Measurements from ENCODE around the gene ZMAT5. TPM values are rescaled to one million over a fixed set of nuclear protein-coding genes. Genes with fewer than 3 reads are reported as not detected.

The ZMAT5 gene
- polyA plus RNA-seq, 1 donor from 2014 or later, result 49.8 TPM

DNA sequence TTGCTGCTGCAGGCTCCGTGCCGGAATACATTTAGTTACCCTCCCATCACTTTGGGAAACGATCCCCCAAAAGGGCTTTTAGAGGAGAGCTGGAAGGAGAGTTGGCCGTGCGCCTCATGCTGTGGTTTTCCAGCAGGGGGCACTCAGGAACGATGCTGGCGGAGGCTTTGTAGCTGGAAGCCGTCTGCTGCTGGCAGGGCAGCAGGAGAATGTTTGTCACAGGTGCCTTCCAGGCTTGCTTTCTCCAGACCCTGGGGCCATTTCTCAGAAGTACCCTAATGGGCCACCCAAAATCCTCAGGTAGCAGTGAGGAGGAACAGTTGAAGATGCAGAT lies 77.0 kb downstream of the ZMAT5 start:
- Mint-ChIP-seq H3K4me1 (peaks cover 0 to 2% (median 0%) of the 10 kb centered on the region in 3 donors), H3K36me3 (peaks cover 1% of the 10 kb centered on the region), H3K27ac (no peak overlapping the region), H3K9me3 (no peaks in the 10 kb centered on the region), H3K27me3 (no peaks in the 10 kb centered on the region), H3K4me3 (no peak overlapping the region)

DNA sequence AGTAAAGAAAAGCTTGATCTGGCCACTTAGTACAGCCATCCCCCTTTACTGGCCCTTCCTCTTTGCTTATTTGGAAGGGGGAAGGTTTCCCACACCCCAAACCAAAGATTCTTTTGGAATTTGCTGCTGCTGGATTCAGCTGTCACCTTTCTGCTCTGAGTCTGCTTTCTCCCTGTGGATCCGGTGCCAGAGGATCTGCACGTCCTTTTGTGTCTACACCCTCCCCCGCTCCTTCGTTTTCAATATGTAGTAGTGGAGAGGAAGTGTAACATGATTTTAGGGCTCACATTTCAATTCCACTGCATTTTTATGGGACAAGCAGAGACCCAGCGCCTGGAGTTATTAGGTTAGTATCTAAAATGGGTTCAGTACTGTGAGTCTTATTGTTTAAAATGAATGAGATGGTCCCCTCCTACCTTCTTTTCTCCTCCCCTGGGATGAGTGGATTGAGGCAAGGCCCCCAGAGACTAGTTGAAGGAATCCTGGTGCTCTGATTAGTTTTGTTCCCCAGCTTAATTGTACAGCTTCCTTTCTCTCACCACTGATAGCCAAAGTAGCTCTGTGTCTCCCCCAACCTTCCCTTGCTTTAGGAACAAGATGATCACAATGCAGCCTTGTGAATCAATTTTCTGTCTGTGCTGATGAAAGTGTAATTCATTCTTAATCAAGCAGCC lies 77.5 kb downstream of the ZMAT5 start:
- Mint-ChIP-seq H3K27me3 (no peaks in the 10 kb centered on the region), H3K36me3 (peaks cover 1% of the 10 kb centered on the region), H3K27ac (no peak overlapping the region), H3K9me3 (no peaks in the 10 kb centered on the region), H3K4me3 (no peak overlapping the region), H3K4me1 (peaks cover 0 to 2% (median 0%) of the 10 kb centered on the region in 3 donors)

DNA sequence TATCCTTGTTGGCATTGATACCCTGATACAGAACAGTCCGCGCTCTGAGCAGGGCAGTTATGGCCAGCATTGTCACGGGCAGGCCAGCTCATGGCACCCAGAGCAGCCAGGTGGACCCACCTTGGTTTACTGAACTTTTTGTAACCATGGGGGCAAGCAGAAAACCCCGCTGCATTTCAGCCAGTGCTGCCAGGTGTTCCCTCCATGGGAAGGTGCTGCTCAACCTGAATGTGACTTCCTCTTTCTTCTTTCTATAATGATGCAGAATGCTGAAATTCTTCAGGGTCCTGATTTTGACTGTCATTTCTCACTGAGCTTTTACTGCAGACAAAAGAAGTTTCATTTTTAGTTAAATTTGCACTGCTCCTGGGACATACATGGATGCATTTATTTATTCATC lies 82.6 kb downstream of the ZMAT5 start:
- Mint-ChIP-seq H3K9me3 (no peaks in the 10 kb centered on the region), H3K4me1 (peaks cover 0 to 2% (median 0%) of the 10 kb centered on the region in 3 donors), H3K27ac (no peak overlapping the region), H3K4me3 (no peak overlapping the region), H3K36me3 (peaks cover 1% of the 10 kb centered on the region), H3K27me3 (no peaks in the 10 kb centered on the region)

DNA sequence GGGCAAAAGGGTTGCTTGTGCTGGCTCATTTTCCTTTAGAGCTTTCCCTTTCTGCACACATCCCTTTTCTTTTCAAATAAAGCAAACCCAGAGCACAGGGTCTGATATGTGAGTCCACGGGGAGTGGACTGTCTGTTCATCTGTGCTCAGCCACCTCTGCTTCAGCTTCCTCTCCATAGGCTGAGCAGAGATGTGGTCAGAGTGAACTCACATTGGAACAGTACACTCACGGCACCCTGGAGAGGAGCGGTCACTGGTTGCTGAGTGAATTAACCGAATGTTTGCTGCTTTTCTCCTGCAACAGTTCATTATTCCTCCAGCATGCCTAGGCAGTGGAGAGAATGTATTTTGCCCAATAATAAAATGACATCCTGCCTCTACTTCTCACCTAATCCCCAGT lies 83.3 kb downstream of the ZMAT5 start:
- H3K36me3 Mint-ChIP-seq, result peaks cover 1% of the 10 kb centered on the region
- H3K4me3 Mint-ChIP-seq, result no peak overlapping the region
- H3K27ac Mint-ChIP-seq, result no peak overlapping the region
- no peaks in the 10 kb centered on the region for H3K27me3 Mint-ChIP-seq
- H3K4me1 Mint-ChIP-seq, result peaks cover 0 to 2% (median 0%) of the 10 kb centered on the region in 3 donors
- H3K9me3 Mint-ChIP-seq, result no peaks in the 10 kb centered on the region

Other genes starting within 250 kb of the ZMAT5 start
- gene THOC5, start 213.2 kb downstream of the ZMAT5 start, polyA plus RNA-seq, result 30.1 TPM
- gene NIPSNAP1, start 185.9 kb downstream of the ZMAT5 start, polyA plus RNA-seq, result 41.6 TPM
- 17.7 TPM for gene NF2, start 163.4 kb downstream of the ZMAT5 start, polyA plus RNA-seq
- gene CABP7, start 47.0 kb downstream of the ZMAT5 start, polyA plus RNA-seq, result 0.11 TPM
- gene UQCR10, start 362 bp upstream of the ZMAT5 start, polyA plus RNA-seq, result 255 TPM
- 58.5 TPM for gene ASCC2, start 71.3 kb upstream of the ZMAT5 start, polyA plus RNA-seq
- gene MTMR3, start 116.2 kb upstream of the ZMAT5 start, polyA plus RNA-seq, result 15.0 TPM

Data from IgD-negative memory B cell (primary cell).